WERI-Rb-1 (cell line): ENCODE results near the gene SLC22A2.

Experiments
- DNase-seq: peaks from one replicate; pipeline ENCODE4 v3.0.0-alpha.2; 2020
- H3K27ac ChIP-seq: fragments of 250-450 bp; sonication (Bioruptor Pico); 2 replicates; pipeline ENCODE4 v1.5.1; 2020; ENCODE audit warnings: mild to moderate bottlenecking, moderate library complexity
- H3K27me3 ChIP-seq: fragments of 250-450 bp; sonication (Bioruptor Pico); 2 replicates; pipeline ENCODE4 v1.5.1; 2021; ENCODE audit warnings: mild to moderate bottlenecking, low read depth, moderate library complexity; ENCODE audit not compliant: insufficient read depth, severe bottlenecking
- H3K36me3 ChIP-seq: fragments of 250-450 bp; sonication (Bioruptor Pico); 2 replicates; pipeline ENCODE4 v1.5.1; 2020; ENCODE audit warnings: mild to moderate bottlenecking, moderate library complexity
- H3K4me3 ChIP-seq: 2 replicates; pipeline ENCODE4 v1.5.1; 2011; ENCODE audit warnings: low read depth, mild to moderate bottlenecking, control low read depth, low read length
- H3K9me3 ChIP-seq: fragments of 250-450 bp; sonication (Bioruptor Pico); 2 replicates; pipeline ENCODE4 v1.5.1; 2021; ENCODE audit warnings: mild to moderate bottlenecking, moderate library complexity; ENCODE audit not compliant: severe bottlenecking
- CTCF ChIP-seq: IDR thresholded peaks from 2 replicates; pipeline ENCODE4 v1.5.1; 2011; ENCODE audit warnings: low read depth, mild to moderate bottlenecking, control low read depth, inconsistent platforms, low read length

SLC22A2 gene

DNA sequence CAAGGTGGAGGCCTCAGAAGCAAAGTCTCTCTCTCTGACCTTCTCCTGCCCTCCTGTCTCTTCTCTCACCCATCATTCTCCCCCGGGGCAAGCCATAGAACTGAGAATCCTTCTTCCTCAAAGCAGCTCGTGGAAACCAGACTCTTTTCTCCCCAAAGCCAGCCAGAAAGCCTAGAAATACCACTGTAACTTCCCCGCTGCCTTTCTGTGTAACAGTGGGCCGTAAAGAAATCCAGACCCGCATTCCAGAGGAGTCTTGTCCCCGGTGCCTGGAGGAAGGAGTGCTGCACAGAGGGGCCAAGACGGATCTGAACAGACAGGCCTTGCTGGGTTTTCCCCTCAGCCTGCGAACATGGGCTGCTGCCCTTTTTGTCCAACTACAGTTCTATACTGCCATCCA is 977 bp upstream of the SLC22A2 start:
- DNase-seq, result no peak
- H3K4me3 ChIP-seq, result no peak overlapping the region
- no peaks in the 10 kb centered on the region for H3K9me3 ChIP-seq
- H3K27ac ChIP-seq, result no peak overlapping the region
- TF ChIP-seq CTCF, result no peak
- peaks cover 95% of the 10 kb centered on the region for H3K27me3 ChIP-seq
- no peaks in the 10 kb centered on the region for H3K36me3 ChIP-seq

GRCh38 chr6:160259143-160259425 is 463 bp upstream of the SLC22A2 start:
- Histone ChIP-seq H3K27me3 (peaks cover 95% of the 10 kb centered on the region), H3K36me3 (no peaks in the 10 kb centered on the region), H3K4me3 (no peak overlapping the region), H3K9me3 (no peaks in the 10 kb centered on the region), H3K27ac (no peak overlapping the region)
- TF ChIP-seq CTCF, result no peak
- DNase-seq, result no peak

DNA sequence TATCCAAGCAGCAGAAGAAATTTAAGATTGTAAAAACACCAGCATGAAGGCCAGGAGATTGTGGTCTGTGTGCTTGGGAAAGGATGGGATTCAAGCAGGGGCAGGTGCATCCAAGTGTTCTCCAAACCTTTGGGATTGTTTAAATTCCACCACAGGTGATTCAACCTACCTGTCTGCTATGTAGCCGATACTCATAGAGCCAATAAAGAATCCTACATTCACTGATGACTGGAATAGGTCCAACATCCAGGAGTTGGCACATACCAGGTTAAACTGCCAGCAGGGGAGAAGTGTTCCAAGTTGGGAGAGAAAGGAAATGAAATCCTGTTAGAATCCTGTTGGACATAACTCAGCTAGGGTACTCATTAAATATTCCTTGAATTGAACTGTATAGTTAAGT is 2.2 kb downstream of the SLC22A2 start:
- H3K4me3 ChIP-seq, result no peak overlapping the region
- H3K27me3 ChIP-seq, result peaks cover 87% of the 10 kb centered on the region
- TF ChIP-seq CTCF, result no peak
- no peak overlapping the region for H3K27ac ChIP-seq
- DNase-seq, result no peak
- H3K36me3 ChIP-seq, result no peaks in the 10 kb centered on the region
- no peaks in the 10 kb centered on the region for H3K9me3 ChIP-seq

GRCh38 chr6:160254467-160255312 is 3.9 kb downstream of the SLC22A2 start:
- Histone ChIP-seq H3K36me3 (no peaks in the 10 kb centered on the region), H3K9me3 (no peaks in the 10 kb centered on the region), H3K27ac (no peak overlapping the region), H3K27me3 (peaks cover 75% of the 10 kb centered on the region), H3K4me3 (no peak overlapping the region)
- TF ChIP-seq CTCF, result no peak
- no peak for DNase-seq

GRCh38 chr6:160253714-160254113 is 4.9 kb downstream of the SLC22A2 start:
- no peak for DNase-seq
- Histone ChIP-seq H3K9me3 (no peaks in the 10 kb centered on the region), H3K36me3 (no peaks in the 10 kb centered on the region), H3K27ac (no peak overlapping the region), H3K4me3 (no peak overlapping the region), H3K27me3 (peaks cover 75% of the 10 kb centered on the region)
- no peak for TF ChIP-seq CTCF

GRCh38 chr6:160253292-160253691 is 5.3 kb downstream of the SLC22A2 start:
- Histone ChIP-seq H3K9me3 (no peaks in the 10 kb centered on the region), H3K36me3 (no peaks in the 10 kb centered on the region), H3K27me3 (peaks cover 73% of the 10 kb centered on the region), H3K4me3 (no peak overlapping the region), H3K27ac (no peak overlapping the region)
- TF ChIP-seq CTCF, result no peak
- no peak for DNase-seq
